Renal pelvis (tissue), 4 donors: ENCODE measurements around the gene GPRIN1. TPM values are rescaled to one million over a fixed set of nuclear protein-coding genes. Genes with fewer than 3 reads are reported as not detected.

Experiments used
- DNase-seq: peaks from one replicate; pipeline ENCODE4 v3.0.0-alpha.2; 2013
- polyA plus RNA-seq, 3 donors: library from polyadenylated mRNA; unstranded; fragments of 120-200 nt; gene quantifications; one replicate each; pipeline ENCODE4 v1.2.1, GENCODE V29; 2013; ENCODE audit not compliant: insufficient read length in 3 of 3

GPRIN1 gene
- polyA plus RNA-seq, 3 donors, result 1.9 to 2.3 (median 2.3) TPM

GRCh38 chr5:176644878-176645670, 35.1 kb upstream of the GPRIN1 start:
- no peak for DNase-seq

GRCh38 chr5:176644294-176644693, 34.3 kb upstream of the GPRIN1 start:
- DNase-seq, result no peak

- DNase-seq, result no peak
Observed at GRCh38 chr5:176643491-176644219, 33.7 kb upstream of the GPRIN1 start.

- no peak for DNase-seq
Observed at GRCh38 chr5:176642675-176643490, 32.9 kb upstream of the GPRIN1 start.

- DNase-seq, result no peak
Observed at GRCh38 chr5:176640616-176641015, 30.7 kb upstream of the GPRIN1 start.

DNA sequence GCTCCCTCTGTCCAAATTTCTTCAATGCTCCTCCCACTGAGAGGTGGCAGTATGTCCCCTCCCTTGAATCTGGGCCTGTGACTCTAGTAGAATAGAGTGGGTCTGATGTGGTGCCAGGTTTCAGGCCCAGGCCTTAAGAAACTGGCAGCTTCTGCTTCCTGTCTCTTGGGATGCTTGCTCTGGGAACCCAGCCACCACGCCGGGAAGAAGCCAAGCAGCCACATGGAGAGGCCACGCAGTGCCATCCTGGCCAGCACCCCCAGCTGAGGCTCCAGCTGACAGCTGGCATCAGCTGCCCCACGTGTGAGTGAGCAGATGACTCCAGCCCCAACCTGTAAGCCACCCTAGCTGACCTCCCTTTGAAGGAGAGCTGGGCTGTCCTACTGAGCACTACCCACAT, 30.0 kb upstream of the GPRIN1 start:
- DNase-seq, result no peak

GRCh38 chr5:176639208-176639607, 29.3 kb upstream of the GPRIN1 start:
- DNase-seq, result no peak

- no peak for DNase-seq
Observed at GRCh38 chr5:176638437-176638836, 28.5 kb upstream of the GPRIN1 start.

- no peak for DNase-seq
Observed at GRCh38 chr5:176637556-176637955, 27.6 kb upstream of the GPRIN1 start.

DNA sequence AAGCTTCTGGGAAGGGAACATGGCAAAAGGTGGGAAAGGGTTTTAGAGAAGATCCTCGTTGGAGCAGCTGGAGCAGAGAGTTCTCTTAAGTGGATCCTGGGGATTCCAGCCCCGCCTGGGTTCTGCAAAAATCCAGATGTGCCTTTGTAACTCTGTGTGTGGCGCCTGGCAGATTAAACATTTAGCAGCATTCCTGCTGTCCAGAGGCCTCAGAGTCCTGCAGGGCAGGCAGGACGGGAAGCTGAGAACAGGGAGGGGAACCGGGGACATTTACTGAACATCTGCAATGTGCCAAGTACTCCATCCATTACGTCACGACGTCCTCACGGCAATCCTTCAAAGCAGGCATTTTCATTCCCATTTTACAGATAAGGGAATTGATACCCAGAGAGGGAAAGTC, 26.5 kb upstream of the GPRIN1 start:
- DNase-seq, result no peak

- DNase-seq, result no peak
Observed at GRCh38 chr5:176633598-176633997, 23.6 kb upstream of the GPRIN1 start.

DNA sequence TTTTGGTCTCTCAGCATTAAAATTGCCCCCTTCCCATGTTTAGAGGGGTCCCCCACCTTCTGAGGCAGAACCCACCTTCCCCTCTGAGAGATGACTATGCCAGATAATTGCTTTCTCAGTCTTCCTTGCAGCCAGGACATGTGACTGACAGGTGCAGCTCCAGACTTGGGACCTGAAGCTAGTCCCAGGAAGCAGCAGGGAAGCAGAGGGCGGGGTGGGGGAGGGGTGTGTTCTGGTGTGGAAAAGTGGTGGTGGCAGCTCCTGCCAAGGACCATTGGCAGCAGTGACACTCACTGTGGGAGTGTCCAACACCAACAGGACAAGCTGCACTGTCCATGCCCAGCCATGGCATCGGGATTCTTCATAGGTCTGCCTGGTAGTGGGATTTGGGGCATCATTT, 22.8 kb upstream of the GPRIN1 start:
- no peak for DNase-seq

DNA sequence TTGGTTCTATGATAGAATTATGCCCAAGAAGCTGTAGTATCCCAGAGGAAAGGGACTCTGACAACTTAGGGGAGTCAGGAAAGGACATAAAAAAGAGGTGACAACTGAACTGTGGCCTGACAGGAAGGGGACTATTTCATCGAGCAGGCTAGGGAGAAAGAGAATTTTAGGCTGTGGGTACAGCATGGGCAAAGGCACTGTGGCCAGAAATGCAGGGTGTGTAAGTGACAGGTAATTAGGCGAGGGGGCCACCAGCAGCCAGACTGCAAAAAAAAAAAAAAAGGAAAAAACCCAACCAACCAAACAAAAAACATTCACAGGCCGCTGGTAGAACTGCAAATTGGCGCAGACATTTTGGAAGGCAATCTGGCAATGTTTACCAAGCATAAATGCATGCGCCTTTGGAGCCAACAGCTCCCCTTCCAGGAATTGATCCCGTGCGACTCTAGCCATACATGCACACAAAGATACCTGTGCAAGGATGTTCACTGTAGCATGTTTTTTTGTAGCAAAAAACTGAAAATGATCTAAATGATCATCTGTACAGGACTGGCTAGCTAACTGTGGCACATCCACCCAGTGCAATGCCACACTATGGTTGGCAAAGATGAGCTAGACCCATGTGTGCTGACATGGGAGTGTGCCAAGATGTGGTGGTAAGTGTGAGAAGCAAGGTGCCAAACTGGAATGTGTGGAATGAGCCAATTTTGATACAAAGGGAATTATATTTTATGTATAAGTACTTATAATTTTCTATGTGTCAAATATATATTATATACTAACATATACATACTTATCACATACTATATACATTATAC, 21.6 kb upstream of the GPRIN1 start:
- no peak for DNase-seq

DNA sequence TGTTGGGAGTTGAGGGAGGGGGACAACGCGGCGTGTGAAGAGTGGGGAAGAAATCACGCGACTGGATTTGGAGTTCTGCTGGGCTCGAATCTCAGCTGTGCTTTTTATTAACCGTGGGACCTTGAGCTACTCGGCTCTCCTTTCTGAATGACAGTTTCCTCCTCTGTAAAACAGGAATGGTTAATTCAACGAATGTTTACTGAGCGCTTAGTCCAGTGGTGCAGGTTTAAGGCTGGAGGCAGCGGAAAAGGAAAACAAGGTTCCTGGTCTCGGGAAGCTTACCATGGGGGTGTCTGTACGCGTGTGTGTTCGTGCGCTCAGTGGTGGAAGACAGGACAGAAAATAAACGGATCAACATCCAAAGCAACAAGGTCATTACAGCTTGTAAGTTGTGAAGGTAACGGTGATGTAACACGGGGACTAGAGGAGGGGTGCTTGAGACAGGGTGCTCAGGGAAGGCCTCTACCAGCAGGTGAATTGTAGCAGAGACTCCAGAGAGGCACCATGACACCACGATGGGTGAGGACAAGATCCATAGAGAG, 20.8 kb upstream of the GPRIN1 start:
- no peak for DNase-seq

- peak; percentile 44 for DNase-seq
Observed at GRCh38 chr5:176629853-176630680, 20.1 kb upstream of the GPRIN1 start, which contains the start of the genes EIF4E1B and SNCB. Gene EIF4E1B, plus strand, starts transcription at chr5:176630675. Its CDS starts 12,113 bp downstream, at chr5:176642788. Gene SNCB, minus strand, starts transcription at chr5:176630534. Its CDS starts 880 bp downstream, at chr5:176629654.

- no peak for DNase-seq
Observed at GRCh38 chr5:176629317-176629852, 19.4 kb upstream of the GPRIN1 start.

GRCh38 chr5:176628406-176629228, 18.7 kb upstream of the GPRIN1 start:
- DNase-seq, result no peak

DNA sequence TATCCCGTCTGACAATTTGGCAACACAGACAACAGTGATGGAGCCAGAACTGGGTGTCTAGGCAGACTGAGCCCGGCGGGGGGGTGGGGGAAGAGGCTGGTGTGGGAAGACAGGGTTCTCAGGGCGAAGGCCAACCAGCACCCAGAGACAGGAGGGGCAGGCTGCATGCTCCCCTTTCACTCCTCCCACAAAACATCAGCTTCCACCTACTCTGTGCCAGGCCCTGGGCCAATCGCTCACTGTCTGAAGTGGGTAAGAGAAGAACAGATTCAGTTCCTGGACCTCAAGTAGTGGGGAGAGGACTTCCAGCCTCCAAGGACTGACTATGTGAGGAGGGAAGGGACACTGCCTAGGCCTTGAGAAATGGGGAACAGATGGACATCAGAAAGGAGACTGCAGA, 17.6 kb upstream of the GPRIN1 start:
- DNase-seq, result no peak

GRCh38 chr5:176626876-176627236, 16.9 kb upstream of the GPRIN1 start:
- no peak for DNase-seq
